Measurements from ENCODE around the gene NLRP1. TPM values are rescaled to one million over a fixed set of nuclear protein-coding genes. Genes with fewer than 3 reads are reported as not detected.

NLRP1 gene
- total and polyA plus RNA-seq, 2 donors (not counting 3 experiments of a cell fraction or from before 2014, with no cell fraction given), result 43.8 to 53.9 TPM

- Histone ChIP-seq H3K4me2 (ENCODE audit: insufficient read depth, low read length) (no peak overlapping the region), H3K79me2 (ENCODE audit: control insufficient read depth, insufficient read depth, low read length) (peaks cover 30% of the 10 kb centered on the region), H2AFZ (ENCODE audit: low read depth, low read length) (no peak overlapping the region), H3K4me3 (replicated peaks in 1 of 3; ENCODE audit: insufficient read depth in 1 of 3, low read depth in 1 of 3, low read length in 3 of 3) (no peak overlapping the region), H3K4me1 (ENCODE audit: control insufficient read depth, extremely low read depth, insufficient read depth, low read length) (no peaks in the 10 kb centered on the region), H3K9me1 (replicated peaks; ENCODE audit: control insufficient read depth, extremely low read depth, insufficient read depth, low read length) (no peaks in the 10 kb centered on the region), H3K9ac (replicated peaks; ENCODE audit: extremely low read depth, insufficient read depth, low read length) (no peak overlapping the region), H3K27me3 (ENCODE audit: control insufficient read depth in 2 of 2, insufficient read depth in 2 of 2, low read length in 2 of 2) (no peaks in the 10 kb centered on the region), H3K36me3 (ENCODE audit: control insufficient read depth in 2 of 2, extremely low read depth in 1 of 2, insufficient read depth in 2 of 2, low read length in 2 of 2) (peaks cover 0 to 5% of the 10 kb centered on the region in 2 experiments), H3K27ac (ENCODE audit: insufficient read depth, low read depth, low read length) (no peak overlapping the region), H3K9me3 (replicated peaks; ENCODE audit: control insufficient read depth, insufficient read depth, low read length) (no peaks in the 10 kb centered on the region), H4K20me1 (replicated peaks; ENCODE audit: control insufficient read depth, extremely low read depth, insufficient read depth, low read length) (no peaks in the 10 kb centered on the region)
- DNase-seq (ENCODE audit: low read depth, low spot score) (no peak), FAIRE-seq (no peak)
- ChIA-PET CTCF (interaction anchor here (1.3 kb wide), 1 partner anchor 8 kb away, joined by 4 read pairs; no protein-coding TSS in a partner anchor), POLR2A (no interaction called here)
- TF ChIP-seq JUN (IDR thresholded peaks at IDR 0.05; ENCODE audit: borderline replicate concordance, insufficient read depth, insufficient read length, low read depth) (no peak), GATA2 (IDR thresholded peaks at IDR 0.05; ENCODE audit: insufficient read depth, insufficient read length, low read depth, low read length) (no peak), EZH2 (IDR thresholded peaks at IDR 0.05; ENCODE audit: borderline replicate concordance, low read depth, low read length, severe bottlenecking) (no peak), POLR2AphosphoS5 (IDR thresholded peaks at IDR 0.05; ENCODE audit: insufficient read depth, low read depth, low read length) (no peak), FOS (IDR thresholded peaks at IDR 0.05; ENCODE audit: borderline replicate concordance, insufficient read depth, low read length) (no peak)
- TF ChIP-seq, protein P1, sequence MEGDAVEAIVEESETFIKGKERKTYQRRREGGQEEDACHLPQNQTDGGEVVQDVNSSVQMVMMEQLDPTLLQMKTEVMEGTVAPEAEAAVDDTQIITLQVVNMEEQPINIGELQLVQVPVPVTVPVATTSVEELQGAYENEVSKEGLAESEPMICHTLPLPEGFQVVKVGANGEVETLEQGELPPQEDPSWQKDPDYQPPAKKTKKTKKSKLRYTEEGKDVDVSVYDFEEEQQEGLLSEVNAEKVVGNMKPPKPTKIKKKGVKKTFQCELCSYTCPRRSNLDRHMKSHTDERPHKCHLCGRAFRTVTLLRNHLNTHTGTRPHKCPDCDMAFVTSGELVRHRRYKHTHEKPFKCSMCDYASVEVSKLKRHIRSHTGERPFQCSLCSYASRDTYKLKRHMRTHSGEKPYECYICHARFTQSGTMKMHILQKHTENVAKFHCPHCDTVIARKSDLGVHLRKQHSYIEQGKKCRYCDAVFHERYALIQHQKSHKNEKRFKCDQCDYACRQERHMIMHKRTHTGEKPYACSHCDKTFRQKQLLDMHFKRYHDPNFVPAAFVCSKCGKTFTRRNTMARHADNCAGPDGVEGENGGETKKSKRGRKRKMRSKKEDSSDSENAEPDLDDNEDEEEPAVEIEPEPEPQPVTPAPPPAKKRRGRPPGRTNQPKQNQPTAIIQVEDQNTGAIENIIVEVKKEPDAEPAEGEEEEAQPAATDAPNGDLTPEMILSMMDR (IDR thresholded peaks at IDR 0.05; ENCODE audit: extremely low read depth in 1 of 2, insufficient read depth in 1 of 2, low read depth in 1 of 2, low read length in 2 of 2), result no peak
- TF ChIP-seq, protein P2, sequence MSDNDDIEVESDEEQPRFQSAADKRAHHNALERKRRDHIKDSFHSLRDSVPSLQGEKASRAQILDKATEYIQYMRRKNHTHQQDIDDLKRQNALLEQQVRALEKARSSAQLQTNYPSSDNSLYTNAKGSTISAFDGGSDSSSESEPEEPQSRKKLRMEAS (IDR thresholded peaks at IDR 0.05; ENCODE audit: insufficient read depth, insufficient read length), result no peak
- BruUV-seq (replicated peaks), result no TSS peak
- dilution Hi-C loops (cut with MboI; ENCODE audit: extremely low pct_ligation_motif_present, low sequenced_read_pairs) (no loop called here), intact Hi-C loops (cut with micrococcal nuclease) (no loop called here)
Observed at GRCh38 chr17:5565808-5566207, 18.5 kb downstream of the NLRP1 start.

Measured in endothelial cell of umbilical vein (primary cell).